Immature natural killer cell (primary cell): Measurements from ENCODE around the gene AP1S1. TPM values are rescaled to one million over a fixed set of nuclear protein-coding genes. Genes with fewer than 3 reads are reported as not detected.
"Not testable (repeated sequence)": the region's sequence is repeated elsewhere in the genome, so short reads cannot be mapped to it uniquely, and the experiment has no call there.

Experiments
- DNase-seq, 3 donors: peaks; one replicate each; pipeline ENCODE4 v3.0.0; 2022; ENCODE audit warnings: mixed read lengths in 1 of 3
- H3K27ac Mint-ChIP-seq, 6 donors: one replicate each; pipeline ENCODE4 v1.8.0; 2020; ENCODE audit warnings: mixed read lengths in 6 of 6, mild to moderate bottlenecking in 5 of 6, inconsistent platforms in 4 of 6, moderate library complexity in 3 of 6
- H3K27me3 Mint-ChIP-seq, 3 donors: one replicate each; pipeline ENCODE4 v1.8.0; 2020 to 2021; ENCODE audit warnings: low read depth in 3 of 3, mild to moderate bottlenecking in 3 of 3, mixed read lengths in 3 of 3, moderate library complexity in 3 of 3, inconsistent platforms in 1 of 3
- H3K36me3 Mint-ChIP-seq, 3 donors: one replicate each; pipeline ENCODE4 v1.8.0; 2020; ENCODE audit warnings: mixed read lengths in 3 of 3, inconsistent platforms in 2 of 3, mild to moderate bottlenecking in 2 of 3
- H3K4me1 Mint-ChIP-seq, 2 donors: one replicate each; pipeline ENCODE4 v1.8.0; 2020; ENCODE audit warnings: inconsistent platforms in 2 of 2, mild to moderate bottlenecking in 2 of 2, mixed read lengths in 2 of 2, moderate library complexity in 1 of 2
- H3K4me3 Mint-ChIP-seq, 5 donors: one replicate each; pipeline ENCODE4 v1.8.0; 2020; ENCODE audit warnings: mild to moderate bottlenecking in 5 of 5, mixed read lengths in 5 of 5, inconsistent platforms in 3 of 5, moderate library complexity in 3 of 5
- H3K9me3 Mint-ChIP-seq, 6 donors: one replicate each; pipeline ENCODE4 v1.8.0; 2020; ENCODE audit warnings: mild to moderate bottlenecking in 6 of 6, mixed read lengths in 6 of 6, inconsistent platforms in 4 of 6, moderate library complexity in 3 of 6
- polyA plus RNA-seq, 3 donors: library from polyadenylated mRNA; unstranded; fragments of 300-500 nt; fragmentation: Illumina TruSeq; gene quantifications; one replicate each; pipeline ENCODE4 v1.2.3, GENCODE V29; 2021

AP1S1 gene
- polyA plus RNA-seq, 3 donors from 2014 or later, result 3.3 to 6.0 (median 3.6) TPM

DNA sequence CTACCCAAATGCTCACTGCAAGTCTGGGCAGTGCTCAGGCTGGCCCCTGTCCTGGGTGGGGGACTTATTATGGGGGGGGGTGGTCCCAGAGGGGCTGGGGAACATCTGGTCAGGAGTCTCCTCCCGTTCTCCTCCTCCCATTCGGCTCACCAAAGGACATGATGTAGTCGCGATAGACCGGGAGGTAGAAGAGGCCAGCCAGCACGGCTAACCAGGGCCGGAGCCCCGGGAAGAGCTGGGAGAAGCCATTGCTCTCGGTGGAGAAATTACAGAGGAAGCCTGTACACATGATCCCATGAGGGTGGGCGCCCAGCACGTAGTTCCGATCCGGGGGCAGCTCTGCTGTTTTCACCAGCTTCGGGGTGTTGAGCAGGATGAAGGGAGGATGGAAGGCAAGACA lies 44.2 kb downstream of the AP1S1 start:
- no peak for DNase-seq
- Mint-ChIP-seq H3K9me3 (no peaks in the 10 kb centered on the region), H3K36me3 (no peaks in the 10 kb centered on the region), H3K4me3 (no peak overlapping the region), H3K27me3 (peaks cover 2 to 17% (median 10%) of the 10 kb centered on the region in 3 donors), H3K4me1 (no peaks in the 10 kb centered on the region), H3K27ac (peak overlapping the region in 1 of 6 donors; percentile 28)

DNA sequence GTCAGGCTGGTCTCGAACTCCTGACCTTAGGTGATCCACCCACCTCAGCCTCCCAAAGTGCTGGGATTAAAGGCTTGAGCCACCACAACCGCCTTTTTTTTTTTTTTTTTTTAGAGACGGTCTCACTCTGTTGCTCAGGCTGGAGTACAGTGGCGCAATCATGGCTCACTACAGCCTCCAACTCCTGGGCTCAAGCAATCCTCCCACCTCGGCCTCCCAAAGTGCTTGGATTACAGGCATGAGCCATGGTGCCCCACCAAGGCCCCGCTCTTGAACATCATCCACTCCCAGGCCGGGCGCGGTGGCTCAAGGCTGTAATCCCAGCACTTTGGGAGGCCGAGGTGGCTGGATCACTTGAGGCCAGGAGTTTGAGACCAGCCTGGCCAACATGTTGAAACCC lies 45.2 kb downstream of the AP1S1 start:
- H3K4me3 Mint-ChIP-seq, H3K36me3 Mint-ChIP-seq, H3K27ac Mint-ChIP-seq, H3K9me3 Mint-ChIP-seq, H3K4me1 Mint-ChIP-seq, DNase-seq: not testable (repeated sequence)
- peaks cover 2 to 17% (median 14%) of the 10 kb centered on the region in 3 donors for H3K27me3 Mint-ChIP-seq

DNA sequence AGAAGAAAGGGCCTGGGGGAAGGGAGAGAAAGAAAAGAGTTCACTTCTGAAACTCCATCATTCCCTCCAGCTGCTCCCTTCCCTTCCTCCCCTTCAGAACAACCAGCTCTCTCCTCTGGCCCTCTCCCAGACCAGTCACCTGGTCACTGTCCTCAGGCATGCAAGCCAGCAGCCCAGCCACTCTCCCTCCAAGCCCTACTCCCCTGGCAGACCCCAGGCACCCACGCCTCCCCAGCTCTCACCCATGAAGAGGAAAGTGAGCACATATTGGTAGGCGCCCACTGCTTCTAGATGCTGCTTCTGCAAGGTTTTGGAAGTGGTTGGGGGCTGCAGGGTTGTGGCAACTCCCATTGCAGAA lies 46.2 kb downstream of the AP1S1 start:
- DNase-seq, result no peak
- H3K4me1 Mint-ChIP-seq, result no peaks in the 10 kb centered on the region
- H3K27ac Mint-ChIP-seq, result no peak overlapping the region
- H3K4me3 Mint-ChIP-seq, result no peak overlapping the region
- H3K9me3 Mint-ChIP-seq, result no peaks in the 10 kb centered on the region
- H3K36me3 Mint-ChIP-seq, result no peaks in the 10 kb centered on the region
- peaks cover 4 to 14% (median 12%) of the 10 kb centered on the region in 3 donors for H3K27me3 Mint-ChIP-seq

DNA sequence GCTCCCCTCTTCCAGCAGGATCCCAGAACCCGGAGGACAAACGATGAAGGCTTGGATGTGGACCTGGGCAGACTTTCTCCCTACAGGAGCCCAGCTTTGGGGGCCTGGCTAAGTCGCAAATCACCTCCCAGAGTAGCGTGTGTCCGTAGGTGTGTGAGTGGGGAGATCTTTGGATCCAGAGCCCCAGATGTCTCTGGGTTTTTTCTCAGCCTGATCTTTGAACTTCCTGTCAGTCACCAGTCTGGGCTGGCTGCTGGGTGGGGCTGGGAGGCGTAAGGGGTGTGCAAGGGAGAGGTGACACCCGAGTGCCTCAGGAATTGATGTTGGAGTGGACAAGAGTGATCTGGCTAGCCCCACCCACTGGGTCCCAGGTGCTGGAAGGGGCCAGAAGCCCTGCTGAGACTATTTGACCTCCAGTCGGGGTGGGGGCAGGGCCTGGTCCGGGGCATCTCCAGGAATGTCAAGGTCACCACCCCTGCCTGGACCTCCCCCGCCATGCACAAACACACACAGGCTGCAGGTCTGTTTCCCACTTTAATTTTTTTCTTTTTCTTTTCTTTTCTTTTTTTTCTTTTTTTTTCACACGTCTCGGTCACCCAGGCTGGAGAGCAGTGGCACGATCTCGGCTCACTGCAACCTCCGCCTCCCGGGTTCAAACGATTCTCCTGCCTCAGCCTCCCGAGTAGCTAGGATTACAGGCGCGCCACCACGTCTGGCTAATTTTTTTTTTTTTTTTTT lies 46.8 kb downstream of the AP1S1 start, which contains the start of gene MOGAT3:
MOGAT3 (minus strand) TSS at position 175 of the 738 bp plus-strand sequence. CDS start 182 bp downstream, outside the sequence.
- no peaks in the 10 kb centered on the region for H3K4me1 Mint-ChIP-seq
- no peak for DNase-seq
- H3K36me3 Mint-ChIP-seq, result no peaks in the 10 kb centered on the region
- no peak within 1 kb of the TSS for H3K27ac Mint-ChIP-seq
- H3K27me3 Mint-ChIP-seq, result peaks cover 4 to 14% (median 12%) of the 10 kb centered on the region in 3 donors
- no peaks in the 10 kb centered on the region for H3K9me3 Mint-ChIP-seq
- no peak within 1 kb of the TSS for H3K4me3 Mint-ChIP-seq

DNA sequence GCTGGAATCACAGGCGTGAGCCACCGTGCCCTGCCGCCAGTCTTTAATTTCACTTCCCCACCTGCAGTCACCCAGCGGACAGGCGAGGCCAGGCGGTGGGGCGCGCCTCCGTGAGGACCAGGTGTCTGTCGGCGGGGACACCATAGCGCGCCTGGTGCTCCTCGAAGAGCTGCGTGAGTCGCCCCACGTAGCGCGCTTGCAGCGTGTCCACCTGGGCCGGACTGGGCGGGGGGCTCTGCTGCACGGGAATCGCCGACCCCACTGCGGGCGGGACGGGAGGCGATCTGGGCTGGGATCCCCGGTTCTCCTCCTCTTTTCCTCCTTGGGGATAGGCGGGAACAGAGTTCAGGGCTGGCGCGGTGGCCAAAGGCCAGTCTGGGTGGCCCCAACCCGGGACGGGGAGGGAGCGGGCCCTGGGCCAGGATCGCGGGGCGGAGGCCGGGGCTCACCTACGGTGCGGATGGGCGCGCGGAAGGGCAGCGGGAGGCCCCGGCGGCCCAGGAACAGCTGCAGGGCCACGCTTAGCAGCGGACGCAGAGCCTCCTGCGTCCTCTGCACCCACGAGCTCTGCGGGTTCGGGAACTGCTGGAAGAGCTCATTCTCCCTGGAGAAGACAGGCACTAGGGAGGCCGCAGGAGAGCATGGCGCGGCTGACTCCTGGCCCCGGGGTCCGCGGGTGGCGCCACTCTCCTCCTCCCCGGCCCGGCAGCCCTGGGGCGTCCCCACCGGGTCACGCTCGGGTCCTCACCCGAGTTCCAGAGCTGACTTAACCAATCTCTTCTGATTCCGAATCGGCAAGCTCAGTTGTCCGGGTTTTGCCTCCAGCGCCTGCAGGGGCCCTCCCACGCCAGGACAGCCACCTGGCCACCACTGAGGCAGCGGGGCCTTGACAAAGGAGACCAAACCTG lies 47.7 kb downstream of the AP1S1 start:
- Mint-ChIP-seq H3K27me3 (peaks cover 2 to 14% (median 12%) of the 10 kb centered on the region in 3 donors), H3K27ac (no peak overlapping the region), H3K4me1 (no peaks in the 10 kb centered on the region), H3K4me3 (no peak overlapping the region), H3K36me3 (no peaks in the 10 kb centered on the region), H3K9me3 (no peaks in the 10 kb centered on the region)
- DNase-seq, result no peak

DNA sequence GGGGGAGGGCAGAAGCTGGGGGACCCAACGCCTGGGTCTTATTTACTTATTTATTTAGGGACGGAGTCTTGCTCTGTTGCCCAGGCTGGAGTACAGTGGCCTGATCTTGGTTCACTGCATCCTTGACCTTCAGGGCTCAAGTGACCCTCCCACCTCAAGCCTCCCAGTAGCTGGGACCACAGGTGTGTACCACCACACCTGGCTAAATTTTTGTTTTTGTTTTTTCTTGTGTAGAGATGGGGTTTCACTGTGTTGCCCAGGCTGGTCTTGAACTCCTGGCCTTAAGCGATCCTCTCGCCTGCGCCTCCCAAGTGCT lies 48.3 kb downstream of the AP1S1 start:
- Mint-ChIP-seq H3K4me3 (no peak overlapping the region), H3K27ac (no peak overlapping the region)

DNA sequence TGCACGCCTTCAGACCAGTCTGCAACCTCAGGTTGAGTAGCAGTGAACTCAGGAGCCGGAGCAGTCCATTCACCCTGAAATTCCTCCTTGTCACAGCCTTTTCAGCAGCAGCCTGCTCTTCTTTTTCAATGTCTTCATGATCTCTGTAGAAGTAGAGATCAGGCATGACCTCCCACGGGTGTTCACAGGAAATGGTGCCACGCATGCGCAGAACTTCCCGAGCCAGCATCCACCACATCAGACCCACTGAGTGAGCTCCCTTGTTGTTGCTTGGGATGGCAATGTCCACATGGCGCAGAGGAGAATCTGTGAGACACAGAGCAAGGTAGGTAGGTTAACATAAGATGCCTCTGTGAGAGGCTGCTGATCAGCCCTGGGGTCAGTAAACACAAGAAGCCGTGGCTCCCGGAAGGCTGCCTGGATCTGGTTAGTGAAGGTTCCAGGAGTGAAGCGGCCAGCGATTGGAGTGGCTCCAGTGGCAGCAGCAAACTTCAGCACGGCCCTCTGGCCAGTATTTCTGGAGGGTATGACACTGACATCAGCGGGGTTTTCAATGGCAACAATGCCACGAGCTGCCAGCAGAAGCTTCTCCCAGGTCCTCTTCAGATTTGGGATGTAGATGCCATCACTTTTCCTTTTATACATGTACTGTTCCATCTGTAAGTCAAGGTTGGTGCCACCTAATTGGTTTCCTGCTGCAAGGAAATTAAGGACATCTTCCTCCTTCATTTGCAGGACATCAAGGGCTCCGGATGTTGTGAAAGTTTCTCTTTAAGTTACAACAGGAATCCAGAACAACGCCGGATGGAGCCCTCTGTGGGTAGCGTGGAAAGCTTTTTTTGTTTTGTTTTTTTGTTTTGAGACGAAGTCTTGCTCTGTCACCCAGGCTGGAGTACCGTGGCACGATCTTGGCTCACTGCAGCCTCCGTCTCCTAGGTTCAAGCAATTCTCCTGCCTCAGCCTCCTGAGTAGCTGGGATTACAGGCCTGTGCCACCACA lies 49.8 kb downstream of the AP1S1 start:
- H3K4me1 Mint-ChIP-seq, H3K4me3 Mint-ChIP-seq: not testable (repeated sequence)
- peak overlapping the region in 1 of 6 donors; percentile 28 for H3K27ac Mint-ChIP-seq

More for the DNA sequence above, 48.3 kb downstream of the AP1S1 start:
- DNase-seq, result no peak
- Mint-ChIP-seq H3K27me3 (peaks cover 2 to 12% (median 11%) of the 10 kb centered on the region in 3 donors), H3K4me1 (no peaks in the 10 kb centered on the region), H3K36me3 (peaks cover under 1% of the 10 kb centered on the region in 3 donors), H3K9me3 (no peaks in the 10 kb centered on the region)

DNA sequence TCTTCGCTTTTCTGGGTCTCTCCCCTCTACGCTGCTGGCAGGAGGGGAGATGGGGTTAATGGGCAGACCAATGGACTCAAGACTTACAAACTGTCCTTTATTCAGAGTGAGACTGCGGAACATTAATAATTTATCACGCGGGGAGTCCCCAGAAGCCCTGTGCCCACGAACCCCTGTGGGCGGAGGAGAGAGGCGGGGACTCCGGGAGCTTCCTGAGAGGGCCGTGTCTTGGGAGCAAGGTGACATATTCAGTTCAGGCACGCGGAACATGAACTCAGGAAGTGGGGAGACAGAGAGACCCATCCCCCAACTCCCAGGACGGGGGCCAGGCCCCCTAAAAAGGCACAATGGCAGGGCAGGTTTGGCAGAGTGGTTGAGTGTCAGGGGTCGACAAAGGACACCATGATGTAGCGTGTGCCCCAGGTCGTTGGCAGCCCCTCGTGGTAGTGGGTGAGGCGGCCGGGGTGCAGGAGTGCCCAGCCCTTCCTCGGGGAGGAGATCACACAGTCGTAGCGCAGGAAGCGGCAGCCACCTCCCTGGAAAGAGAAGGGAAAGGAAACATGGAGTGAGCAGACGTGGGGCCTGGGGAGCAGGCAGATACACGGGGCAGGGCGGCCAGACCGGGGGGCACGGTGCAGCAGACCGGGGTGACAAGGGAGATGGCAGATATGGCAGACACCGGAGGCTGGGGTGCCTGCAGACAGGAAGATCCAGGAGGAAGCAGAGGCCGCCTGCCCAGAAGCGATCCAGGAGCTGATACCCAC lies 51.8 kb downstream of the AP1S1 start:
- Mint-ChIP-seq H3K27ac (no peak overlapping the region), H3K9me3 (no peaks in the 10 kb centered on the region), H3K27me3 (peaks cover 2 to 10% (median 4%) of the 10 kb centered on the region in 3 donors), H3K36me3 (peaks cover 5 to 14% (median 6%) of the 10 kb centered on the region in 3 donors), H3K4me3 (no peak overlapping the region), H3K4me1 (peaks cover 0 to 1% of the 10 kb centered on the region in 2 donors)
- DNase-seq, result no peak

More for the DNA sequence above, 49.8 kb downstream of the AP1S1 start:
- H3K9me3 Mint-ChIP-seq, H3K36me3 Mint-ChIP-seq: not testable (repeated sequence)
- DNase-seq, result peak in 1 of 3 donors; percentile 15
- H3K27me3 Mint-ChIP-seq, result peaks cover 4 to 12% (median 9%) of the 10 kb centered on the region in 3 donors

DNA sequence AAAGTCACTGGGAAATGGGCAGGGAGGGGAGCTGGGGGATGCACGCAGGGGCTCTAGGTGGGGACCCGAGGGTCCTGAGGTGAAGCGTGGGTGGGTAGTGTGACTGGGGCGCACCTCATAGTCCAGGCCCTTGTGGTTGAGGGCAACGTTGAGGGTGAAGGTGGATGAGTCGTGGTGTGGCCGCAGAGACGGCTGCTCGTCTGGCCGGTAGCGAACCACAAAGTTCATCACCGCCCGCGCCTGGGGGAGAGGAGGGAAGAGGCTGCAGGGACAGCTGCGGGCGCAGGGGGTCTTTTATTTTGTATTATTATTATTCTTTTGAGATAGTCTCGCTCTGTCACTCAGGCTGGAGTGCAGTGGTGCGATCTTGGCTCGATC lies 52.4 kb downstream of the AP1S1 start:
- Mint-ChIP-seq H3K9me3 (no peaks in the 10 kb centered on the region), H3K4me1 (peaks cover 0 to 1% of the 10 kb centered on the region in 2 donors), H3K27me3 (peaks cover 0 to 10% (median 4%) of the 10 kb centered on the region in 3 donors), H3K36me3 (peaks cover 5 to 14% (median 6%) of the 10 kb centered on the region in 3 donors), H3K4me3 (no peak overlapping the region), H3K27ac (no peak overlapping the region)
- DNase-seq, result no peak

DNA sequence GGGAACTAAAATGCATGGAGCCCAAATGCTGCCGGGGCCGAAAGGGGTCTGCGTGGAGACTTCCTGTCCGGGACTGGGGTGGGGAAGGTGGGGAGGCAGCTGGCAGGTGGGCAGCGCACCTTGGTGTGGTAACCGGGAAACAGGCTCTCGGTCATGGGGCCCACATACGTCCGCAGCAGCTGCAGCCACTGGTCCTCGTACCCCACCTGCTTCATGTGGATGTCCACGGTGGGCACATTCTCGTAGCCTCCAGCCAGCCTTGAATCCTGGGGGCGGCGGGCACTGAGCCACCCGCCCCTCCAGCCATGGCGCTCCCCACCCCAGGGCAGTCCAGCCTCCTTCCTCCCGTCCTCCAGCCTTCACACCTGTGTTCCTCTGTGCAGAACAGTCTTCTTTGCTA lies 53.2 kb downstream of the AP1S1 start:
- H3K9me3 Mint-ChIP-seq, result no peaks in the 10 kb centered on the region
- peak overlapping the region in 1 of 6 donors; percentile 40 for H3K27ac Mint-ChIP-seq
- no peak for DNase-seq
- peaks cover 0 to 10% (median 4%) of the 10 kb centered on the region in 3 donors for H3K27me3 Mint-ChIP-seq
- H3K36me3 Mint-ChIP-seq, result peaks cover 5 to 14% (median 6%) of the 10 kb centered on the region in 3 donors
- H3K4me1 Mint-ChIP-seq, result peaks cover 0 to 1% of the 10 kb centered on the region in 2 donors
- no peak overlapping the region for H3K4me3 Mint-ChIP-seq

DNA sequence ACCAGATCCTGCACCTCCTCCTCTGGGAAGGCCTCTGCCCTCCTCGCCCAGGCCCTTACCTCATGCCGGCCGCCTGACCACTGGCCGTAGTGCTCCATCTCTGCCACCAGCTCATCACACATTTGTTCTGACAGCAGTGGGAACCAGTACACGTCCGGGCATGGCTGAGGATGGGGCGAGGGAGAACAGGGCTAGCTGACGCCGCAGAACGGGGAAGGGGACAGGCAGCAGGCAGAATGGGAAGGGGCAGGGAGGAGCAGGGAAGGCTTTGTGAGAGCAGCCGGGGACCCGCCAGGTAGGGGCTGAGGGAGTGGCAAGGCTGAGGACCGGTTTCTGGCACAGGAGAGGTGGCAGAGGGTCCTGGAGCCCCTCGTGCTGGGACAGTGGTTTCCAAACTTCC lies 54.5 kb downstream of the AP1S1 start:
- H3K36me3 Mint-ChIP-seq, result peaks cover 5 to 14% (median 6%) of the 10 kb centered on the region in 3 donors
- H3K27me3 Mint-ChIP-seq, result peaks cover 0 to 4% (median 1%) of the 10 kb centered on the region in 3 donors
- H3K27ac Mint-ChIP-seq, result peak overlapping the region in 1 of 6 donors; percentile 58
- peaks cover 0 to 1% of the 10 kb centered on the region in 2 donors for H3K4me1 Mint-ChIP-seq
- DNase-seq, result no peak
- H3K9me3 Mint-ChIP-seq, result no peaks in the 10 kb centered on the region
- no peak overlapping the region for H3K4me3 Mint-ChIP-seq

DNA sequence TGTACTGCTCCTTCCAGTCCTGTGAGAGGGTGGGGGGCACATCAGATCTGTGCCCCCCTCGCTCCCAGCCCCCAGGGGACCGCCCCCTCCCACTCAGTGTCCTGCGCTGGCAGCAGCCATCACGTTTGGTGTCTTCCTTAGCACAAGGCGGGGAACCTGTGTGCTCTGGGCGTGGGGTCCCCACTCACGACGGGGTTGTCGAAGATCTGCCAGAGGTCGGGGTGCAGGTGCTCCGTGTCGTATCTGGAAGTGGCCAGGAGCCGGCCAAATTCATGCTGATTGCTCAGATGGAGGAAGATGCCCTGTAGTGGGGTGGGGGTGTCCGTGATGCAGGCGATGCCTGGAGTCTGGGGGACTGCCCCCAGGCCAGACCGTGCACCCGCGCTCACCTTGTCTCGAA lies 55.9 kb downstream of the AP1S1 start:
- Mint-ChIP-seq H3K4me1 (peaks cover 0 to 2% of the 10 kb centered on the region in 2 donors), H3K27ac (no peak overlapping the region), H3K9me3 (no peaks in the 10 kb centered on the region), H3K4me3 (no peak overlapping the region), H3K36me3 (peaks cover 5 to 14% (median 6%) of the 10 kb centered on the region in 3 donors), H3K27me3 (peaks cover 0 to 6% (median 0%) of the 10 kb centered on the region in 3 donors)
- DNase-seq, result no peak
